Astrocyte (in vitro differentiated cells and primary cell): ENCODE results near the gene ERVW-1. TPM values are rescaled to one million over a fixed set of nuclear protein-coding genes. Genes with fewer than 3 reads are reported as not detected.

ENCODE experiments used
- DNase-seq: peaks from one replicate; pipeline ENCODE4 v3.0.0-alpha.2; 2010; ENCODE audit warnings: low read depth
- FAIRE-seq: peaks from 2 replicates; lab custom pipeline; 2011; peaks lifted over from hg19 to GRCh38; lab: Jason Lieb, UNC
- H2AFZ ChIP-seq: 2 replicates; pipeline ENCODE4 v1.6.0; 2012; ENCODE audit warnings: low read depth, low read length, inconsistent platforms
- H3K27ac ChIP-seq: 2 replicates; pipeline ENCODE4 v1.5.1; 2011; ENCODE audit warnings: low read depth, low read length, inconsistent platforms
- H3K27me3 ChIP-seq: 2 replicates; pipeline ENCODE4 v1.6.0; 2011; ENCODE audit warnings: low read length, inconsistent platforms; ENCODE audit not compliant: insufficient read depth
- H3K36me3 ChIP-seq: 2 replicates; pipeline ENCODE4 v1.5.1; 2011; ENCODE audit warnings: low read length, inconsistent platforms; ENCODE audit not compliant: insufficient read depth
- H3K4me1 ChIP-seq: 2 replicates; pipeline ENCODE4 v1.5.1; 2011; ENCODE audit warnings: low read length, inconsistent platforms; ENCODE audit not compliant: insufficient read depth
- H3K4me2 ChIP-seq: 2 replicates; pipeline ENCODE4 v1.6.0; 2012; ENCODE audit warnings: low read length, inconsistent platforms
- H3K4me3 ChIP-seq: 2 replicates; pipeline ENCODE4 v1.5.1; 2011; ENCODE audit warnings: low read depth, mild to moderate bottlenecking, low read length, inconsistent platforms; ENCODE audit not compliant: insufficient read depth
- H3K79me2 ChIP-seq: 2 replicates; pipeline ENCODE4 v1.6.0; 2012; ENCODE audit warnings: mild to moderate bottlenecking, low read length, inconsistent platforms; ENCODE audit not compliant: insufficient read depth
- H3K9ac ChIP-seq: 2 replicates; pipeline ENCODE4 v1.6.0; 2012; ENCODE audit warnings: mild to moderate bottlenecking, low read length, inconsistent platforms
- H3K9me3 ChIP-seq: 2 replicates; pipeline ENCODE4 v1.5.1; 2012; ENCODE audit warnings: low read depth, mild to moderate bottlenecking, low read length, inconsistent platforms; ENCODE audit not compliant: insufficient read depth
- H4K20me1 ChIP-seq: 2 replicates; pipeline ENCODE4 v1.6.0; 2012; ENCODE audit warnings: low read length, inconsistent platforms; ENCODE audit not compliant: insufficient read depth
- H3K27ac Mint-ChIP-seq: one replicate; pipeline ENCODE4 v1.8.0; 2021; ENCODE audit warnings: mild to moderate bottlenecking, mixed read lengths; ENCODE audit not compliant: unreplicated experiment
- H3K27me3 Mint-ChIP-seq: one replicate; pipeline ENCODE4 v1.8.0; 2021; ENCODE audit warnings: low read depth, mixed read lengths; ENCODE audit not compliant: unreplicated experiment
- H3K36me3 Mint-ChIP-seq: one replicate; pipeline ENCODE4 v1.8.0; 2021; ENCODE audit warnings: low read depth, mixed read lengths; ENCODE audit not compliant: unreplicated experiment
- H3K4me1 Mint-ChIP-seq: one replicate; pipeline ENCODE4 v1.8.0; 2021; ENCODE audit warnings: low read depth, mixed read lengths; ENCODE audit not compliant: unreplicated experiment
- H3K4me3 Mint-ChIP-seq: one replicate; pipeline ENCODE4 v1.8.0; 2021; ENCODE audit warnings: mild to moderate bottlenecking, moderate library complexity, mixed read lengths; ENCODE audit not compliant: unreplicated experiment
- H3K9me3 Mint-ChIP-seq: one replicate; pipeline ENCODE4 v1.8.0; 2021; ENCODE audit warnings: mild to moderate bottlenecking, mixed read lengths; ENCODE audit not compliant: unreplicated experiment
- EZH2 ChIP-seq: IDR thresholded peaks from 2 replicates; pipeline ENCODE4 v1.6.1; 2012; ENCODE audit warnings: mild to moderate bottlenecking, low read length, inconsistent platforms; ENCODE audit not compliant: insufficient read depth
- total RNA-seq: library from RNA; stranded (reverse); gene quantifications from 2 replicates; pipeline ENCODE4 v1.2.1, GENCODE V29; 2021
- TF ChIP-seq, protein P1 (sequence below): IDR thresholded peaks from 2 replicates; pipeline ENCODE4 v1.5.1; 2011; ENCODE audit warnings: low read depth, mild to moderate bottlenecking, inconsistent platforms, low read length, moderate library complexity; ENCODE audit not compliant: insufficient read depth

The ERVW-1 gene
- total RNA-seq, 1 donor from 2014 or later, result not detected

- H3K4me3 Mint-ChIP-seq, result no peak overlapping the region
- no peak overlapping the region for H3K4me3 ChIP-seq
- H3K4me2 ChIP-seq, result no peak overlapping the region
- no peaks in the 10 kb centered on the region for H3K27me3 ChIP-seq
- H4K20me1 ChIP-seq, result no peaks in the 10 kb centered on the region
- no peak overlapping the region for H2AFZ ChIP-seq
- FAIRE-seq (no peak), DNase-seq (no peak)
- H3K4me1 ChIP-seq, result no peaks in the 10 kb centered on the region
- H3K36me3 ChIP-seq, result peaks cover 8% of the 10 kb centered on the region
- no peaks in the 10 kb centered on the region for H3K27me3 Mint-ChIP-seq
- H3K36me3 Mint-ChIP-seq, result peaks cover 10% of the 10 kb centered on the region
- H3K9me3 ChIP-seq, result no peaks in the 10 kb centered on the region
- H3K9me3 Mint-ChIP-seq, result peaks cover 3% of the 10 kb centered on the region
- H3K79me2 ChIP-seq, result no peaks in the 10 kb centered on the region
- no peaks in the 10 kb centered on the region for H3K4me1 Mint-ChIP-seq
- no peak for TF ChIP-seq EZH2
- TF ChIP-seq, protein P1, sequence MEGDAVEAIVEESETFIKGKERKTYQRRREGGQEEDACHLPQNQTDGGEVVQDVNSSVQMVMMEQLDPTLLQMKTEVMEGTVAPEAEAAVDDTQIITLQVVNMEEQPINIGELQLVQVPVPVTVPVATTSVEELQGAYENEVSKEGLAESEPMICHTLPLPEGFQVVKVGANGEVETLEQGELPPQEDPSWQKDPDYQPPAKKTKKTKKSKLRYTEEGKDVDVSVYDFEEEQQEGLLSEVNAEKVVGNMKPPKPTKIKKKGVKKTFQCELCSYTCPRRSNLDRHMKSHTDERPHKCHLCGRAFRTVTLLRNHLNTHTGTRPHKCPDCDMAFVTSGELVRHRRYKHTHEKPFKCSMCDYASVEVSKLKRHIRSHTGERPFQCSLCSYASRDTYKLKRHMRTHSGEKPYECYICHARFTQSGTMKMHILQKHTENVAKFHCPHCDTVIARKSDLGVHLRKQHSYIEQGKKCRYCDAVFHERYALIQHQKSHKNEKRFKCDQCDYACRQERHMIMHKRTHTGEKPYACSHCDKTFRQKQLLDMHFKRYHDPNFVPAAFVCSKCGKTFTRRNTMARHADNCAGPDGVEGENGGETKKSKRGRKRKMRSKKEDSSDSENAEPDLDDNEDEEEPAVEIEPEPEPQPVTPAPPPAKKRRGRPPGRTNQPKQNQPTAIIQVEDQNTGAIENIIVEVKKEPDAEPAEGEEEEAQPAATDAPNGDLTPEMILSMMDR, result no peak
- no peak overlapping the region for H3K9ac ChIP-seq
- H3K27ac Mint-ChIP-seq, result no peak overlapping the region
- H3K27ac ChIP-seq, result no peak overlapping the region
Measured at GRCh38 chr7:92462560-92462959, 15.2 kb downstream of the ERVW-1 start.

DNA sequence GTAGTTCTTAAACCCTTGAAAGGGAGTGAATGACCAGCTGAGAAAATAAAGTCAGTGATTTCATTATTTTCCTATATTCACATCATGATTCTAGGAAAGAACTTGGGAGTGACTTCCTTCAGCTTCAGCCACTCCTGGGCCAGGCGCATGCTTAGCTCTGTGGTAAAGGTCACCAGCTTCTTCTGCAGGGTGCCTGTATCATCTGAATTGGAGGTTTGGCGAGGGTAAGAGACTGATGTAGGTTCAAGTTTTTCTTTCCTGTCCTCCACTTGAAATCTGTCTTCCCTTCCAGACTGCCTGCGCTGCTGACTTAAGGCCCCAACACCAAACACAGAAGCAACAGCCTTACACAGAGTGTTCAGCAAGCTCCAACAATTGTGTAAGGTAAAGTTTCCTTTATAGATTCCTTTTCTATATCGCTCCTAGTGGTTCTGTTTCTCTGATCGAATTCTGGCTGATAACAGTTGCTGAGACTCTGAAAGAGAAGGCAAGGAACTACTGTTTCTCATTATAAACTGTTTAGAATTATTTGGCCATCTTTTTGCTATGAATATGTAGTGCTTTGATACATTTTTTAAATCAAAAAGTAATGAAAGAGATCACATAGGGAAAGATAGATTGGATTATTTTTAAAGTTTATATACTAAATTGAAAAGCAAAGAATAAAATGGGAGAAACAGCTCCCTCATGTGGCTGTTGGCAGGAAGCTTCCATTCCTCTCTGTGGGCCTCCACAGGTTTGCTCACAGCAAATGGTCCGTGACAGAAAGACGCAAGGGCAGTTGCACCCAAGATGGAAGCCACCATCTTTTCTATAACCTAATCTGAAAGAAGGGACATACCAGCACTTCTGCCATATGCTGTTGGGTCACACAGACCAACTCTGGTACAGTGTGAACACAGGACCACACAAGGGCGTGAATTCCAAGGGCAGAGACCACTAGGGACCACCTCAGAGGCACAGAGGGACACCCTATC lies 16.4 kb downstream of the ERVW-1 start:
- Mint-ChIP-seq H3K27ac (peak overlapping the region; percentile 24), H3K27me3 (no peaks in the 10 kb centered on the region), H3K36me3 (peaks cover 10% of the 10 kb centered on the region), H3K4me1 (peaks cover 2% of the 10 kb centered on the region), H3K9me3 (no peaks in the 10 kb centered on the region), H3K4me3 (no peak overlapping the region)
- no peak overlapping the region for H3K27ac ChIP-seq
- TF ChIP-seq, protein P1, result peak; percentile 87
- no peak for TF ChIP-seq EZH2
- no peaks in the 10 kb centered on the region for H3K4me1 ChIP-seq
- no peak overlapping the region for H3K4me3 ChIP-seq
- H3K36me3 ChIP-seq, result peaks cover 14% of the 10 kb centered on the region
- H3K4me2 ChIP-seq, result no peak overlapping the region
- DNase-seq (peak; percentile 2), FAIRE-seq (no peak)
- no peaks in the 10 kb centered on the region for H3K79me2 ChIP-seq
- H3K9me3 ChIP-seq, result no peaks in the 10 kb centered on the region
- peak overlapping the region; percentile 67 for H2AFZ ChIP-seq
- no peaks in the 10 kb centered on the region for H4K20me1 ChIP-seq
- peak overlapping the region; percentile 29 for H3K9ac ChIP-seq
- no peaks in the 10 kb centered on the region for H3K27me3 ChIP-seq

DNA sequence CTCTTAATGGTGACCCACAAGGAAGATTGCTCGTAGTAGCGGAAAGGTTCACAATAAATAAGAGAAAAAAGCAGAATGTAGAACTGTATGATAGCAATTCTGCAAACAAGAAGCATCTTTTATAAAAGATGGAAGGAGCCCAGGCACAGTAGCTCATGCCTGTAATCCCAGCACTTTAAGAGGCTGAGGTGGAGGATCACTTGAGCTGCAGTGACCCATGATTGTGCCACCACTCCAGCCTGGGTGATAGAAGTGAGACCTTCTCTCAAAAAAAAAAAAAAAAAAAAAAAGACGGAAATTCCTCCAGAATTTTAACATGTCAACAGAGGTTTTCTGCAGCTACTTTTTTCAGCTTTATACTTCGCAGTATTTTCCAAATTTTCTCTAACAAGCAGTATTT lies 17.2 kb downstream of the ERVW-1 start:
- DNase-seq (no peak), FAIRE-seq (no peak)
- Histone ChIP-seq H3K27me3 (no peaks in the 10 kb centered on the region), H4K20me1 (no peaks in the 10 kb centered on the region), H2AFZ (no peak overlapping the region), H3K4me1 (no peaks in the 10 kb centered on the region), H3K27ac (no peak overlapping the region), H3K4me2 (no peak overlapping the region), H3K9ac (no peak overlapping the region), H3K4me3 (no peak overlapping the region), H3K79me2 (no peaks in the 10 kb centered on the region), H3K9me3 (no peaks in the 10 kb centered on the region), H3K36me3 (peaks cover 22% of the 10 kb centered on the region)
- Mint-ChIP-seq H3K27me3 (no peaks in the 10 kb centered on the region), H3K9me3 (no peaks in the 10 kb centered on the region), H3K4me3 (no peak overlapping the region), H3K4me1 (peaks cover 4% of the 10 kb centered on the region), H3K27ac (no peak overlapping the region), H3K36me3 (peaks cover 10% of the 10 kb centered on the region)
- TF ChIP-seq EZH2, result no peak
- TF ChIP-seq, protein P1, result no peak
